HG03159 (cell line): Measurements from ENCODE around the gene MS4A18.
"Not testable (repeated sequence)": the region's sequence is repeated elsewhere in the genome, so short reads cannot be mapped to it uniquely, and the experiment has no call there.

Source experiments
- ATAC-seq: cut with Tn5 transposase; IDR thresholded peaks from one replicate; pipeline ENCODE4 v1.9.1; 2021; ENCODE audit warnings: mild to moderate bottlenecking, moderate library complexity; ENCODE audit not compliant: unreplicated experiment

Gene MS4A18

GRCh38 chr11:60724420-60724819 lies at the start of gene MS4A18:
MS4A18 (plus strand) TSS chr11:60724720.
- no peak for ATAC-seq

- not testable (repeated sequence) for ATAC-seq
Observed at GRCh38 chr11:60678231-60678630, 46.3 kb upstream of the MS4A18 start.

GRCh38 chr11:60679879-60680278 lies 44.6 kb upstream of the MS4A18 start:
- no peak for ATAC-seq

- ATAC-seq = no peak
Observed at GRCh38 chr11:60680455-60681119, 43.9 kb upstream of the MS4A18 start.

GRCh38 chr11:60684541-60684848 lies 40.0 kb upstream of the MS4A18 start:
- ATAC-seq = not testable (repeated sequence)

GRCh38 chr11:60691661-60692060 lies 32.9 kb upstream of the MS4A18 start:
- no peak for ATAC-seq

- ATAC-seq = no peak
Observed at GRCh38 chr11:60699284-60699691, 25.2 kb upstream of the MS4A18 start, which contains the start of gene MS4A8. MS4A8 (plus strand) TSS chr11:60699612; CDS start chr11:60700861, 1,249 bp downstream.

GRCh38 chr11:60699936-60700335 lies 24.6 kb upstream of the MS4A18 start:
- no peak for ATAC-seq

GRCh38 chr11:60700689-60701468 lies 23.6 kb upstream of the MS4A18 start:
- no peak for ATAC-seq

GRCh38 chr11:60701469-60701818 lies 23.1 kb upstream of the MS4A18 start:
- ATAC-seq = no peak

GRCh38 chr11:60703374-60703773 lies 21.1 kb upstream of the MS4A18 start:
- ATAC-seq = no peak

- no peak for ATAC-seq
Observed at GRCh38 chr11:60705895-60706294, 18.6 kb upstream of the MS4A18 start.

- no peak for ATAC-seq
Observed at GRCh38 chr11:60706931-60707330, 17.6 kb upstream of the MS4A18 start.

GRCh38 chr11:60710482-60710881 lies 14.0 kb upstream of the MS4A18 start:
- ATAC-seq = no peak

GRCh38 chr11:60711276-60711675 lies 13.2 kb upstream of the MS4A18 start:
- ATAC-seq = no peak

GRCh38 chr11:60713423-60713822 lies 11.1 kb upstream of the MS4A18 start:
- not testable (repeated sequence) for ATAC-seq

GRCh38 chr11:60717956-60718355 lies 6.6 kb upstream of the MS4A18 start:
- no peak for ATAC-seq

GRCh38 chr11:60718524-60719316 lies 5.8 kb upstream of the MS4A18 start:
- no peak for ATAC-seq

- no peak for ATAC-seq
Observed at GRCh38 chr11:60719391-60719790, 5.1 kb upstream of the MS4A18 start.

GRCh38 chr11:60720460-60720859 lies 4.1 kb upstream of the MS4A18 start:
- ATAC-seq = no peak

- ATAC-seq = no peak
Observed at GRCh38 chr11:60725592-60725991, 1.1 kb downstream of the MS4A18 start.

GRCh38 chr11:60731586-60731985 lies 7.1 kb downstream of the MS4A18 start:
- ATAC-seq = no peak
